Measurements from ENCODE around the gene SLITRK6.
A peak's percentile ranks its signal among the peaks of the same experiment; 100 is the strongest.
"Not testable (repeated sequence)": the region's sequence is repeated elsewhere in the genome, so short reads cannot be mapped to it uniquely, and the experiment has no call there.

Gene SLITRK6

GRCh38 chr13:85771856-85772255 lies 27.4 kb downstream of the SLITRK6 start:
- TF ChIP-seq FOXP2 (optimal IDR thresholded peaks at IDR 0.05; ENCODE audit: control extremely low read depth, extremely low read length, insufficient read depth), result no peak
- no peak for TF ChIP-seq POLR2AphosphoS5 (IDR thresholded peaks at IDR 0.05; ENCODE audit: borderline replicate concordance, low read depth, low read length)
- TF ChIP-seq EZH2 (IDR thresholded peaks at IDR 0.05), result no peak
- no peak overlapping the region for H3K27ac ChIP-seq
- no peaks in the 10 kb centered on the region for H3K36me3 ChIP-seq (ENCODE audit: insufficient read depth, low read length)

GRCh38 chr13:85768946-85769345 lies 30.3 kb downstream of the SLITRK6 start:
- TF ChIP-seq EZH2 (IDR thresholded peaks at IDR 0.05) (no peak), FOXP2 (optimal IDR thresholded peaks at IDR 0.05; ENCODE audit: control extremely low read depth, extremely low read length, insufficient read depth) (no peak), POLR2AphosphoS5 (IDR thresholded peaks at IDR 0.05; ENCODE audit: borderline replicate concordance, low read depth, low read length) (no peak)
- Histone ChIP-seq H3K4me3 (no peak overlapping the region), H3K27ac (no peak overlapping the region), H3K9ac (ENCODE audit: insufficient read length) (no peak overlapping the region), H3K9me3 (ENCODE audit: low read depth, low read length) (no peaks in the 10 kb centered on the region), H3K36me3 (ENCODE audit: insufficient read depth, low read length) (no peaks in the 10 kb centered on the region)
- no peak for DNase-seq (ENCODE audit: low read depth, low spot score)

More at GRCh38 chr13:85771856-85772255, 27.4 kb downstream of the SLITRK6 start:
- no peak overlapping the region for H3K9ac ChIP-seq (ENCODE audit: insufficient read length)
- H3K9me3 ChIP-seq (ENCODE audit: low read depth, low read length), result no peaks in the 10 kb centered on the region
- no peak overlapping the region for H3K4me3 ChIP-seq
- no peak for DNase-seq (ENCODE audit: low read depth, low spot score)

DNA sequence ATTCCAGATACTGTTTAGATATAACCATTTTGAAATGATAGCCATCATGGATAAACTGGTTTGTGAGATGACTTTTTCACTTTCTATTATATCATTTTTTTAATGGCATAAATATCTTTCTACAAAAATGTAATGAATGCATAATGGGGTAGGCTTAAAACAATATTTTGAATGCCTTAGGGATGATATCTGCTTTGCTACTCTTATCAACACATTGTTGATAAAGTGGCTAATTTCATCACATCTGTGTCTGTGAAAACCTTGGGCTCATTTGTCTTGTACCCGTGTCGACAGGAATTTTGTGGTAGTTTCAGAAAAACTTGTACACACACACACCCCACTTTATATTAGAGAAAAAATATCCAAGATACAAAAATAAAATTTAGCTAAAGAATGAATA lies 44.1 kb downstream of the SLITRK6 start:
- DNase-seq (ENCODE audit: low read depth, low spot score), result no peak
- no peak overlapping the region for H3K9ac ChIP-seq (ENCODE audit: insufficient read length)
- H3K27ac ChIP-seq, result no peak overlapping the region
- TF ChIP-seq EZH2 (IDR thresholded peaks at IDR 0.05) (no peak), FOXP2 (optimal IDR thresholded peaks at IDR 0.05; ENCODE audit: control extremely low read depth, extremely low read length, insufficient read depth) (no peak), POLR2AphosphoS5 (IDR thresholded peaks at IDR 0.05; ENCODE audit: borderline replicate concordance, low read depth, low read length) (no peak)
- no peaks in the 10 kb centered on the region for H3K9me3 ChIP-seq (ENCODE audit: low read depth, low read length)
- no peak overlapping the region for H3K4me3 ChIP-seq
- H3K36me3 ChIP-seq (ENCODE audit: insufficient read depth, low read length), result no peaks in the 10 kb centered on the region

- not testable (repeated sequence) for H3K9me3 ChIP-seq (ENCODE audit: low read depth, low read length); H3K36me3 ChIP-seq (ENCODE audit: insufficient read depth, low read length); H3K9ac ChIP-seq (ENCODE audit: insufficient read length); H3K4me3 ChIP-seq; DNase-seq (ENCODE audit: low read depth, low spot score)
- H3K27ac ChIP-seq, result 0 out of 2 replicates have a peak overlapping the region, but pooled peaks have one; percentile 48
These were observed 55.9 kb downstream of the SLITRK6 start for GRCh38 chr13:85743201-85743770.

Measured in SK-N-MC (cell line).